Naive thymus-derived CD8-positive, alpha-beta T cell (primary cell): ENCODE results near the gene CARS2. TPM values are rescaled to one million over a fixed set of nuclear protein-coding genes. Genes with fewer than 3 reads are reported as not detected.
"Not testable (repeated sequence)": the region's sequence is repeated elsewhere in the genome, so short reads cannot be mapped to it uniquely, and the experiment has no call there.

Experiments used
- ATAC-seq, 2 donors: fragments of 150-1000 bp; cut with Tn5 transposase in 1 of 2; sonication (Bioruptor Pico), chemical (Tn5 transposase) in 1 of 2; 1 replicate in 1 of 2; 2 replicates in 1 of 2; pipeline ENCODE4 v1.10.0; 2021; ENCODE audit warnings: mild to moderate bottlenecking in 2 of 2, moderate library complexity in 2 of 2
- POLR2A ChIA-PET: fragments of 350-600 bp; sonication (Branson Sonifier 250); formaldehyde crosslinking; loops from one replicate; lab custom pipeline; 2021; ENCODE audit warnings: antibody characterized with exemption; lab: Charles Lee
- DNase-seq, 10 donors: peaks; one replicate each; pipeline versions ENCODE4 v3.0.0 to v3.0.0-alpha.2; 2020 to 2022
- H3K27ac Mint-ChIP-seq, 10 donors: one replicate each; pipeline ENCODE4 v1.8.0; 2020 to 2022; ENCODE audit warnings: mild to moderate bottlenecking in 10 of 10, mixed read lengths in 10 of 10, moderate library complexity in 4 of 10, inconsistent platforms in 1 of 10
- H3K27me3 Mint-ChIP-seq, 5 donors: one replicate each; pipeline ENCODE4 v1.8.0; 2021 to 2022; ENCODE audit warnings: mixed read lengths in 5 of 5
- H3K36me3 Mint-ChIP-seq, 3 donors: one replicate each; pipeline ENCODE4 v1.8.0; 2020 to 2022; ENCODE audit warnings: mixed read lengths in 3 of 3, mild to moderate bottlenecking in 2 of 3, inconsistent platforms in 1 of 3
- H3K4me1 Mint-ChIP-seq, 4 donors: one replicate each; pipeline ENCODE4 v1.8.0; 2021 to 2022; ENCODE audit warnings: mixed read lengths in 4 of 4
- H3K4me3 Mint-ChIP-seq, 10 donors: one replicate each; pipeline ENCODE4 v1.8.0; 2020 to 2022; ENCODE audit warnings: mild to moderate bottlenecking in 10 of 10, mixed read lengths in 10 of 10, moderate library complexity in 6 of 10, inconsistent platforms in 1 of 10
- H3K9me3 Mint-ChIP-seq, 9 donors: one replicate each; pipeline ENCODE4 v1.8.0; 2020 to 2022; ENCODE audit warnings: mixed read lengths in 9 of 9, mild to moderate bottlenecking in 3 of 9, inconsistent platforms in 1 of 9, moderate library complexity in 1 of 9
- polyA plus RNA-seq, 3 donors: library from polyadenylated mRNA; unstranded; fragments of 300-500 nt; fragmentation: Illumina TruSeq; gene quantifications; one replicate each; pipeline ENCODE4 v1.2.3, GENCODE V29; 2021
- total RNA-seq, 8 experiments: library from RNA in 2 of 8; stranded (reverse) in 2 of 8; gene quantifications; one replicate each; pipeline ENCODE4 v1.2.3 and lab custom pipeline; 2021 to 2026

CARS2 gene
- total and polyA plus RNA-seq, 5 experiments from 2014 or later = 35.9 to 124 (median 47.1) TPM

- Mint-ChIP-seq H3K36me3 (peaks cover 2 to 9% (median 4%) of the 10 kb centered on the region in 3 donors), H3K4me3 (peak overlapping the region in 7 of 10 donors; percentile 11 to 91 (median 52)), H3K27ac (no peak overlapping the region), H3K9me3 (peaks cover 0 to 4% (median 0%) of the 10 kb centered on the region in 9 donors), H3K4me1 (peaks cover 6 to 60% (median 48%) of the 10 kb centered on the region in 4 donors), H3K27me3 (no peaks in the 10 kb centered on the region)
- POLR2A ChIA-PET = interaction anchor here (4.7 kb wide), 1 partner anchor 96 kb away, joined by 46 read pairs; the partner anchor contains the start of gene ING1
- no peak for DNase-seq
- no peak for ATAC-seq
These were observed 88.4 kb downstream of the CARS2 start for GRCh38 chr13:110617321-110618072.

- ATAC-seq (peak; percentile 30 to 37), DNase-seq (peak in 6 of 10 donors; percentile 8 to 28 (median 26))
- H3K4me1 Mint-ChIP-seq = peaks cover 6 to 49% (median 41%) of the 10 kb centered on the region in 4 donors
- peak overlapping the region; percentile 82 to 97 (median 92) for H3K4me3 Mint-ChIP-seq
- POLR2A ChIA-PET = interaction anchor here (3.3 to 4.7 kb wide), 2 partner anchors 8 to 97 kb away, joined by 10 to 46 read pairs; partner anchors contain the start of gene ING1
- peaks cover 0 to 4% (median 2%) of the 10 kb centered on the region in 3 donors for H3K36me3 Mint-ChIP-seq
- peak overlapping the region; percentile 47 to 95 (median 82) for H3K27ac Mint-ChIP-seq
- peaks cover 0 to 4% (median 0%) of the 10 kb centered on the region in 9 donors for H3K9me3 Mint-ChIP-seq
- H3K27me3 Mint-ChIP-seq = peaks cover 0 to under 1% (median 0%) of the 10 kb centered on the region in 5 donors
These were observed 89.5 kb downstream of the CARS2 start for GRCh38 chr13:110616103-110617101.

- POLR2A ChIA-PET = interaction anchor here (0.8 to 4.7 kb wide), 5 partner anchors 9 to 300 kb away, joined by 3 to 46 read pairs (median 3); partner anchors contain the start of genes ANKRD10, CARS2 and ING1
- Mint-ChIP-seq H3K36me3 (peaks cover 0 to 4% (median 2%) of the 10 kb centered on the region in 3 donors), H3K27ac (peak within 1 kb of the TSS; percentile 89 to 98 (median 95)), H3K4me1 (peaks cover 6 to 42% (median 38%) of the 10 kb centered on the region in 4 donors), H3K9me3 (peaks cover 0 to 4% (median 0%) of the 10 kb centered on the region in 9 donors), H3K4me3 (peak within 1 kb of the TSS; percentile 82 to 97 (median 94)), H3K27me3 (peaks cover 0 to 2% (median 0%) of the 10 kb centered on the region in 5 donors)
- peak; percentile 56 to 90 (median 72) for DNase-seq
- peak; percentile 89 for ATAC-seq
These were observed 90.4 kb downstream of the CARS2 start, which contains the start of gene NAXD for GRCh38 chr13:110615322-110616102. Gene NAXD (plus strand): TSS chr13:110615545. CDS start chr13:110615602, 57 bp downstream.

- Mint-ChIP-seq H3K4me1 (peaks cover 6 to 38% (median 35%) of the 10 kb centered on the region in 4 donors), H3K9me3 (peaks cover 0 to 4% (median 0%) of the 10 kb centered on the region in 9 donors), H3K27ac (peak overlapping the region; percentile 89 to 98 (median 95)), H3K4me3 (peak overlapping the region; percentile 82 to 97 (median 94)), H3K36me3 (peaks cover 0 to 4% (median 2%) of the 10 kb centered on the region in 3 donors), H3K27me3 (peaks cover 0 to 5% (median 0%) of the 10 kb centered on the region in 5 donors)
- ATAC-seq = no peak
- POLR2A ChIA-PET = interaction anchor here (0.8 to 4.7 kb wide), 5 partner anchors 10 to 300 kb away, joined by 3 to 46 read pairs (median 3); partner anchors contain the start of genes ANKRD10, CARS2 and ING1
- no peak for DNase-seq
These were observed 91.0 kb downstream of the CARS2 start for GRCh38 chr13:110615005-110615321.

GRCh38 chr13:110610955-110611595, 94.8 kb downstream of the CARS2 start:
- Mint-ChIP-seq H3K36me3 (peaks cover 0 to 4% (median 2%) of the 10 kb centered on the region in 3 donors), H3K27me3 (peaks cover 0 to 5% (median 0%) of the 10 kb centered on the region in 5 donors), H3K4me1 (peaks cover 2 to 7% (median 5%) of the 10 kb centered on the region in 4 donors), H3K4me3 (peak overlapping the region in 2 of 10 donors; percentile 7 to 63), H3K9me3 (peaks cover 0 to 4% (median 0%) of the 10 kb centered on the region in 9 donors), H3K27ac (no peak overlapping the region)
- POLR2A ChIA-PET = no interaction called here
- no peak for ATAC-seq
- no peak for DNase-seq

- no peaks in the 10 kb centered on the region for H3K4me1 Mint-ChIP-seq
- ATAC-seq = no peak
- no peak for DNase-seq
- peaks cover 0 to 2% (median 0%) of the 10 kb centered on the region in 9 donors for H3K9me3 Mint-ChIP-seq
- peaks cover 4 to 12% (median 5%) of the 10 kb centered on the region in 5 donors for H3K27me3 Mint-ChIP-seq
- no peak overlapping the region for H3K27ac Mint-ChIP-seq
- H3K36me3 Mint-ChIP-seq = peaks cover 0 to 5% (median 0%) of the 10 kb centered on the region in 3 donors
- no peak overlapping the region for H3K4me3 Mint-ChIP-seq
- POLR2A ChIA-PET = no interaction called here
These were observed 98.2 kb downstream of the CARS2 start for GRCh38 chr13:110607675-110608224.

- H3K4me1 Mint-ChIP-seq, H3K27ac Mint-ChIP-seq, H3K9me3 Mint-ChIP-seq, POLR2A ChIA-PET, H3K36me3 Mint-ChIP-seq, H3K4me3 Mint-ChIP-seq, DNase-seq, ATAC-seq: not testable (repeated sequence)
- peaks cover 3 to 18% (median 8%) of the 10 kb centered on the region in 5 donors for H3K27me3 Mint-ChIP-seq
These were observed 99.6 kb downstream of the CARS2 start for GRCh38 chr13:110606281-110606680.

- peaks cover 4 to 18% (median 8%) of the 10 kb centered on the region in 5 donors for H3K27me3 Mint-ChIP-seq
- peaks cover 0 to 2% (median 0%) of the 10 kb centered on the region in 9 donors for H3K9me3 Mint-ChIP-seq
- POLR2A ChIA-PET = no interaction called here
- ATAC-seq (no peak), DNase-seq (no peak)
- H3K27ac Mint-ChIP-seq = no peak overlapping the region
- peaks cover 0 to 5% (median 0%) of the 10 kb centered on the region in 3 donors for H3K36me3 Mint-ChIP-seq
- H3K4me3 Mint-ChIP-seq = no peak overlapping the region
- no peaks in the 10 kb centered on the region for H3K4me1 Mint-ChIP-seq
These were observed 100.8 kb downstream of the CARS2 start for GRCh38 chr13:110605132-110605531.

- Mint-ChIP-seq H3K27ac (no peak overlapping the region), H3K36me3 (peaks cover 0 to 5% (median 0%) of the 10 kb centered on the region in 3 donors), H3K4me3 (no peak overlapping the region), H3K4me1 (no peaks in the 10 kb centered on the region), H3K9me3 (no peaks in the 10 kb centered on the region), H3K27me3 (peaks cover 4 to 18% (median 8%) of the 10 kb centered on the region in 5 donors)
- ATAC-seq (no peak), DNase-seq (no peak)
- POLR2A ChIA-PET = interaction anchor here (0.7 kb wide), 1 partner anchor 133 kb away, joined by 3 read pairs; no protein-coding TSS in a partner anchor
These were observed 104.9 kb downstream of the CARS2 start for GRCh38 chr13:110600980-110601379.

GRCh38 chr13:110600261-110600819, 105.6 kb downstream of the CARS2 start:
- H3K27me3 Mint-ChIP-seq = peaks cover 4 to 18% (median 8%) of the 10 kb centered on the region in 5 donors
- no peak overlapping the region for H3K27ac Mint-ChIP-seq
- POLR2A ChIA-PET = no interaction called here
- H3K4me1 Mint-ChIP-seq = no peaks in the 10 kb centered on the region
- DNase-seq = no peak
- ATAC-seq = no peak
- H3K9me3 Mint-ChIP-seq = no peaks in the 10 kb centered on the region
- peaks cover 0 to 5% (median 0%) of the 10 kb centered on the region in 3 donors for H3K36me3 Mint-ChIP-seq
- no peak overlapping the region for H3K4me3 Mint-ChIP-seq
